ENCODE results near the gene DTX3L.

DTX3L gene

GRCh38 chr3:122619040-122619439 is 54.9 kb downstream of the DTX3L start:
- TF ChIP-seq CTCF (IDR thresholded peaks at IDR 0.05; ENCODE audit: low read depth, low read length, missing control alignments): no peak
- in situ Hi-C loops (cut with HindIII; ENCODE audit: low sequenced_read_pairs): no loop called here
- no peak overlapping the region for H3K4me3 ChIP-seq (ENCODE audit: low read depth, low read length)
- no peak for DNase-seq (ENCODE audit: low read depth)

GRCh38 chr3:122620399-122620798 is 56.3 kb downstream of the DTX3L start:
- no peak overlapping the region for H3K4me3 ChIP-seq (ENCODE audit: low read depth, low read length)
- in situ Hi-C loops (cut with HindIII; ENCODE audit: low sequenced_read_pairs): no loop called here
- DNase-seq (ENCODE audit: low read depth): no peak
- TF ChIP-seq CTCF (IDR thresholded peaks at IDR 0.05; ENCODE audit: low read depth, low read length, missing control alignments): no peak

DNA sequence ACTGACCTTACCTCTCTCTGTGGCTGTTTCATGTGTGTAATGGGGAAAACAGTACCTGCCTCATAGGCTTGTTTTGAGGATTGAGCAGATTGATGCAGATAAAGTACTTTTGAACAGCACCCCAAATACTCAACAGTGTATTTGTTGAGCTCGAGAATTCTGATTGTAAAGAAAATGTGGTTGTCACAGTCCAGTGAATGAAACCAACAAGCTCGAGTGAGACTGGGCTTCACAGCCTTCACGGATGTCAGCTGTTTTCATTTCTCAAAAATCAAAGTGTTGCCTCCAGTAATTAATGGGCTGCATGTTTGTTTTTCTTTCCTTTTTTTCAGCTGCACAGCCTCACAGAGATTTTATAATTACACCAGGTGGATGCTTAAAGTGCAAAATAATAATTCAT is 57.0 kb downstream of the DTX3L start:
- TF ChIP-seq CTCF (IDR thresholded peaks at IDR 0.05; ENCODE audit: low read depth, low read length, missing control alignments): no peak
- in situ Hi-C loops (cut with HindIII; ENCODE audit: low sequenced_read_pairs): no loop called here
- DNase-seq (ENCODE audit: low read depth): no peak
- no peak overlapping the region for H3K4me3 ChIP-seq (ENCODE audit: low read depth, low read length)

DNA sequence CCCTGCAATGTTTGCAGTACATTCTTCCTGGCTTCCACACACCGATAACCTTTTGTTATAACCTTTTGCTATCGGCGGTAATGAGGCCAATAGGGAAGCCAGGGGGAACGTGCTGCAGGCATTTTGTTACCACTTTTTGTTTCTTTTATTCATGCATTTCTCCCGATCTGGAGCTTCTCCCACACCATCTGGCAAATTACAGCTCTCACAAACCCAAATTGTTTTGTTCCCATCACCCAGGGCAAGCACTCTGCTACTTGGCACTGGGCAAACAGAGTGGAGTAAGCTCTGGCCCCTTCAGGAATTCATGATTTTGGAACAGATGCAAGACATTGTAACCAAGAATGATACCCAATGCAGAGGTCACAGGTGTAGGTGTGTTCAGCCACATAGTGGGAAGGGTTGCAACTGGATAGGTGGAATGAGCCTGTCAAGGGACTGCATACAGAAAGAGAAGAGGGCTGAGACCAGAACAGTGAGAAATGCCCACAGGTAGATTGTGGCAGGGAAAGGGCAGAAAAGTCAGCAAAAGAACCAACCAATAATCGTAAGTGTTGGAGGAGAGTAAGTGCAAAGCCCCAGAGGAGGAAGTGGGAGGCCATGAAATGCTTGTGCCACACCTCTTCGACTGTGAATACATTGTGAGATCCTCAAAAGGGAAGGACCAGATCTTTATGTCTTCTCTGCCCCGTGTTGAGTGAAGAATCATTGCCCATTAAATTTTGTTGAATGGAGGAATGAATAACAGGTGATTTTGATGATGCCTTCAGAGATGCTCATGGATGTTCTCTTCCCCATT is 59.1 kb downstream of the DTX3L start:
- no peak overlapping the region for H3K4me3 ChIP-seq (ENCODE audit: low read depth, low read length)
- no peak for DNase-seq (ENCODE audit: low read depth)
- TF ChIP-seq CTCF (IDR thresholded peaks at IDR 0.05; ENCODE audit: low read depth, low read length, missing control alignments): no peak
- in situ Hi-C loops (cut with HindIII; ENCODE audit: low sequenced_read_pairs): no loop called here

All from astrocyte of the cerebellum (primary cell).